ENCODE results near the gene CDK5RAP3. TPM values are rescaled to one million over a fixed set of nuclear protein-coding genes. Genes with fewer than 3 reads are reported as not detected.
A peak's percentile ranks its signal among the peaks of the same experiment; 100 is the strongest.

The CDK5RAP3 gene
- total and polyA plus RNA-seq, 2 experiments from 2014 or later: 92.6 to 106 TPM

GRCh38 chr17:47992216-47992615, 21.3 kb downstream of the CDK5RAP3 start:
- H3K4me3 Mint-ChIP-seq: no peak overlapping the region
- 0 out of 2 replicates have a peak overlapping the region, but pooled peaks have one; percentile 98 for H2AFZ ChIP-seq
- no peaks in the 10 kb centered on the region for H4K20me1 ChIP-seq (replicated peaks; ENCODE audit: insufficient read depth)
- H3K27me3 ChIP-seq (ENCODE audit: insufficient read depth): no peaks in the 10 kb centered on the region
- H3K27me3 Mint-ChIP-seq (ENCODE audit: insufficient read depth, low read depth, poor library complexity): peaks cover 22% of the 10 kb centered on the region
- DNase-seq (ENCODE audit: low spot score) (no peak), ATAC-seq (no peak)
- no peaks in the 10 kb centered on the region for H3K9me2 ChIP-seq (ENCODE audit: insufficient read depth)
- H3K4me2 ChIP-seq: peak overlapping the region; percentile 74; the same call in 1 of the 2 replicates
- no peaks in the 10 kb centered on the region for H3K36me3 ChIP-seq (ENCODE audit: insufficient read depth)
- H3F3A ChIP-seq (replicated peaks; ENCODE audit: low read depth): 0 out of 2 replicates have a peak, but pooled peaks cover 6% of the 10 kb centered on the region
- no peaks in the 10 kb centered on the region for H3K9me3 Mint-ChIP-seq
- TF ChIP-seq JUNB (IDR thresholded peaks at IDR 0.05; ENCODE audit: unreplicated experiment) (no peak), EZH2 (IDR thresholded peaks at IDR 0.05; ENCODE audit: low read depth, unreplicated experiment) (no peak), NANOG (IDR thresholded peaks at IDR 0.05; ENCODE audit: borderline replicate concordance) (no peak), STAT1 (IDR thresholded peaks at IDR 0.05; ENCODE audit: unreplicated experiment) (no peak), ETS1 (IDR thresholded peaks at IDR 0.05) (no peak), REST (IDR thresholded peaks at IDR 0.05; ENCODE audit: unreplicated experiment) (no peak), EZH2phosphoT487 (IDR thresholded peaks at IDR 0.05; ENCODE audit: unreplicated experiment) (no peak), POLR2AphosphoS5 (IDR thresholded peaks at IDR 0.05; ENCODE audit: low read depth) (no peak), ZNF331 (CRISPR knock-in tag; IDR thresholded peaks at IDR 0.05; ENCODE audit: low read depth) (no peak), ZNF114 (CRISPR knock-in tag; IDR thresholded peaks at IDR 0.05) (no peak), CREB1 (CRISPR knock-in tag; IDR thresholded peaks at IDR 0.05; ENCODE audit: low read depth) (no peak)
- TF ChIP-seq, protein P1, sequence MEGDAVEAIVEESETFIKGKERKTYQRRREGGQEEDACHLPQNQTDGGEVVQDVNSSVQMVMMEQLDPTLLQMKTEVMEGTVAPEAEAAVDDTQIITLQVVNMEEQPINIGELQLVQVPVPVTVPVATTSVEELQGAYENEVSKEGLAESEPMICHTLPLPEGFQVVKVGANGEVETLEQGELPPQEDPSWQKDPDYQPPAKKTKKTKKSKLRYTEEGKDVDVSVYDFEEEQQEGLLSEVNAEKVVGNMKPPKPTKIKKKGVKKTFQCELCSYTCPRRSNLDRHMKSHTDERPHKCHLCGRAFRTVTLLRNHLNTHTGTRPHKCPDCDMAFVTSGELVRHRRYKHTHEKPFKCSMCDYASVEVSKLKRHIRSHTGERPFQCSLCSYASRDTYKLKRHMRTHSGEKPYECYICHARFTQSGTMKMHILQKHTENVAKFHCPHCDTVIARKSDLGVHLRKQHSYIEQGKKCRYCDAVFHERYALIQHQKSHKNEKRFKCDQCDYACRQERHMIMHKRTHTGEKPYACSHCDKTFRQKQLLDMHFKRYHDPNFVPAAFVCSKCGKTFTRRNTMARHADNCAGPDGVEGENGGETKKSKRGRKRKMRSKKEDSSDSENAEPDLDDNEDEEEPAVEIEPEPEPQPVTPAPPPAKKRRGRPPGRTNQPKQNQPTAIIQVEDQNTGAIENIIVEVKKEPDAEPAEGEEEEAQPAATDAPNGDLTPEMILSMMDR (conservative IDR thresholded peaks at IDR 0.05; ENCODE audit: low read depth in 2 of 2): no peak
- TF ChIP-seq, protein P2, sequence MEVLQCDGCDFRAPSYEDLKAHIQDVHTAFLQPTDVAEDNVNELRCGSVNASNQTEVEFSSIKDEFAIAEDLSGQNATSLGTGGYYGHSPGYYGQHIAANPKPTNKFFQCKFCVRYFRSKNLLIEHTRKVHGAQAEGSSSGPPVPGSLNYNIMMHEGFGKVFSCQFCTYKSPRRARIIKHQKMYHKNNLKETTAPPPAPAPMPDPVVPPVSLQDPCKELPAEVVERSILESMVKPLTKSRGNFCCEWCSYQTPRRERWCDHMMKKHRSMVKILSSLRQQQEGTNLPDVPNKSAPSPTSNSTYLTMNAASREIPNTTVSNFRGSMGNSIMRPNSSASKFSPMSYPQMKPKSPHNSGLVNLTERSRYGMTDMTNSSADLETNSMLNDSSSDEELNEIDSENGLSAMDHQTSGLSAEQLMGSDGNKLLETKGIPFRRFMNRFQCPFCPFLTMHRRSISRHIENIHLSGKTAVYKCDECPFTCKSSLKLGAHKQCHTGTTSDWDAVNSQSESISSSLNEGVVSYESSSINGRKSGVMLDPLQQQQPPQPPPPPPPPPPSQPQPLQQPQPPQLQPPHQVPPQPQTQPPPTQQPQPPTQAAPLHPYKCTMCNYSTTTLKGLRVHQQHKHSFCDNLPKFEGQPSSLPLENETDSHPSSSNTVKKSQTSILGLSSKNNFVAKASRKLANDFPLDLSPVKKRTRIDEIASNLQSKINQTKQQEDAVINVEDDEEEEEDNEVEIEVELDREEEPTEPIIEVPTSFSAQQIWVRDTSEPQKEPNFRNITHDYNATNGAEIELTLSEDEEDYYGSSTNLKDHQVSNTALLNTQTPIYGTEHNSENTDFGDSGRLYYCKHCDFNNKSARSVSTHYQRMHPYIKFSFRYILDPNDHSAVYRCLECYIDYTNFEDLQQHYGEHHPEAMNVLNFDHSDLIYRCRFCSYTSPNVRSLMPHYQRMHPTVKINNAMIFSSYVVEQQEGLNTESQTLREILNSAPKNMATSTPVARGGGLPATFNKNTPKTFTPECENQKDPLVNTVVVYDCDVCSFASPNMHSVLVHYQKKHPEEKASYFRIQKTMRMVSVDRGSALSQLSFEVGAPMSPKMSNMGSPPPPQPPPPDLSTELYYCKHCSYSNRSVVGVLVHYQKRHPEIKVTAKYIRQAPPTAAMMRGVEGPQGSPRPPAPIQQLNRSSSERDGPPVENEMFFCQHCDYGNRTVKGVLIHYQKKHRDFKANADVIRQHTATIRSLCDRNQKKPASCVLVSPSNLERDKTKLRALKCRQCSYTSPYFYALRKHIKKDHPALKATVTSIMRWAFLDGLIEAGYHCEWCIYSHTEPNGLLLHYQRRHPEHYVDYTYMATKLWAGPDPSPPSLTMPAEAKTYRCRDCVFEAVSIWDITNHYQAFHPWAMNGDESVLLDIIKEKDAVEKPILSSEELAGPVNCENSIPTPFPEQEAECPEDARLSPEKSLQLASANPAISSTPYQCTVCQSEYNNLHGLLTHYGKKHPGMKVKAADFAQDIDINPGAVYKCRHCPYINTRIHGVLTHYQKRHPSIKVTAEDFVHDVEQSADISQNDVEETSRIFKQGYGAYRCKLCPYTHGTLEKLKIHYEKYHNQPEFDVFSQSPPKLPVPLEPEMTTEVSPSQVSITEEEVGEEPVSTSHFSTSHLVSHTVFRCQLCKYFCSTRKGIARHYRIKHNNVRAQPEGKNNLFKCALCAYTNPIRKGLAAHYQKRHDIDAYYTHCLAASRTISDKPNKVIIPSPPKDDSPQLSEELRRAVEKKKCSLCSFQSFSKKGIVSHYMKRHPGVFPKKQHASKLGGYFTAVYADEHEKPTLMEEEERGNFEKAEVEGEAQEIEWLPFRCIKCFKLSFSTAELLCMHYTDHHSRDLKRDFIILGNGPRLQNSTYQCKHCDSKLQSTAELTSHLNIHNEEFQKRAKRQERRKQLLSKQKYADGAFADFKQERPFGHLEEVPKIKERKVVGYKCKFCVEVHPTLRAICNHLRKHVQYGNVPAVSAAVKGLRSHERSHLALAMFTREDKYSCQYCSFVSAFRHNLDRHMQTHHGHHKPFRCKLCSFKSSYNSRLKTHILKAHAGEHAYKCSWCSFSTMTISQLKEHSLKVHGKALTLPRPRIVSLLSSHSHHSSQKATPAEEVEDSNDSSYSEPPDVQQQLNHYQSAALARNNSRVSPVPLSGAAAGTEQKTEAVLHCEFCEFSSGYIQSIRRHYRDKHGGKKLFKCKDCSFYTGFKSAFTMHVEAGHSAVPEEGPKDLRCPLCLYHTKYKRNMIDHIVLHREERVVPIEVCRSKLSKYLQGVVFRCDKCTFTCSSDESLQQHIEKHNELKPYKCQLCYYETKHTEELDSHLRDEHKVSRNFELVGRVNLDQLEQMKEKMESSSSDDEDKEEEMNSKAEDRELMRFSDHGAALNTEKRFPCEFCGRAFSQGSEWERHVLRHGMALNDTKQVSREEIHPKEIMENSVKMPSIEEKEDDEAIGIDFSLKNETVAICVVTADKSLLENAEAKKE (CRISPR knock-in tag; IDR thresholded peaks at IDR 0.05): no peak
- H3K27ac ChIP-seq (ENCODE audit: low read depth): no peak overlapping the region
- H3K4me1 Mint-ChIP-seq: peaks cover 76% of the 10 kb centered on the region
- peaks cover 46% of the 10 kb centered on the region for H3K4me1 ChIP-seq (ENCODE audit: insufficient read depth)
- H3K4me3 ChIP-seq: no peak overlapping the region
- H3K36me3 Mint-ChIP-seq (ENCODE audit: low read depth): no peaks in the 10 kb centered on the region
- no peak overlapping the region for H3K27ac Mint-ChIP-seq
- no peaks in the 10 kb centered on the region for H3K79me2 ChIP-seq (replicated peaks; ENCODE audit: insufficient read depth)
